ENCODE data around the gene SKAP1.

SKAP1 gene

GRCh38 chr17:48439110-48439850, 9.3 kb upstream of the SKAP1 start:
- no peaks in the 10 kb centered on the region for H3K36me3 Mint-ChIP-seq (ENCODE audit: low read depth)
- H3K4me1 Mint-ChIP-seq: peaks cover 49% of the 10 kb centered on the region
- no peaks in the 10 kb centered on the region for H3K9me3 Mint-ChIP-seq
- DNase-seq: no peak
- H3K27ac Mint-ChIP-seq: no peak overlapping the region
- H3K4me3 Mint-ChIP-seq: no peak overlapping the region
- peaks cover 21% of the 10 kb centered on the region for H3K27me3 Mint-ChIP-seq (ENCODE audit: low read depth, poor library complexity)
- no peak for TF ChIP-seq CTCF (IDR thresholded peaks at IDR 0.05)

- H3K27me3 Mint-ChIP-seq (ENCODE audit: low read depth, poor library complexity): peaks cover 25% of the 10 kb centered on the region
- H3K36me3 Mint-ChIP-seq (ENCODE audit: low read depth): no peaks in the 10 kb centered on the region
- H3K4me3 Mint-ChIP-seq: no peak overlapping the region
- no peaks in the 10 kb centered on the region for H3K9me3 Mint-ChIP-seq
- no peak for TF ChIP-seq CTCF (IDR thresholded peaks at IDR 0.05)
- H3K4me1 Mint-ChIP-seq: peaks cover 53% of the 10 kb centered on the region
- no peak for DNase-seq
- peak overlapping the region; percentile 58 for H3K27ac Mint-ChIP-seq
These were observed 8.6 kb upstream of the SKAP1 start for GRCh38 chr17:48438516-48439061.

GRCh38 chr17:48433896-48434295, 3.9 kb upstream of the SKAP1 start:
- H3K4me3 Mint-ChIP-seq: no peak overlapping the region
- peaks cover 61% of the 10 kb centered on the region for H3K4me1 Mint-ChIP-seq

GRCh38 chr17:48432820-48433775, 3.1 kb upstream of the SKAP1 start:
- H3K9me3 Mint-ChIP-seq: no peaks in the 10 kb centered on the region
- no peak for TF ChIP-seq CTCF (IDR thresholded peaks at IDR 0.05)
- no peaks in the 10 kb centered on the region for H3K36me3 Mint-ChIP-seq (ENCODE audit: low read depth)
- DNase-seq: no peak
- H3K27ac Mint-ChIP-seq: no peak overlapping the region
- H3K4me3 Mint-ChIP-seq: no peak overlapping the region
- H3K27me3 Mint-ChIP-seq (ENCODE audit: low read depth, poor library complexity): peaks cover 68% of the 10 kb centered on the region
- peaks cover 61% of the 10 kb centered on the region for H3K4me1 Mint-ChIP-seq

More at GRCh38 chr17:48433896-48434295, 3.9 kb upstream of the SKAP1 start:
- peaks cover 60% of the 10 kb centered on the region for H3K27me3 Mint-ChIP-seq (ENCODE audit: low read depth, poor library complexity)
- H3K36me3 Mint-ChIP-seq (ENCODE audit: low read depth): no peaks in the 10 kb centered on the region
- DNase-seq: no peak
- H3K9me3 Mint-ChIP-seq: no peaks in the 10 kb centered on the region
- no peak overlapping the region for H3K27ac Mint-ChIP-seq
- TF ChIP-seq CTCF (IDR thresholded peaks at IDR 0.05): no peak

- peak overlapping the region; percentile 18 for H3K4me3 Mint-ChIP-seq
- H3K27me3 Mint-ChIP-seq (ENCODE audit: low read depth, poor library complexity): peaks cover 46% of the 10 kb centered on the region
- DNase-seq: no peak
- TF ChIP-seq CTCF (IDR thresholded peaks at IDR 0.05): no peak
- no peaks in the 10 kb centered on the region for H3K36me3 Mint-ChIP-seq (ENCODE audit: low read depth)
- peaks cover 2% of the 10 kb centered on the region for H3K9me3 Mint-ChIP-seq
- H3K4me1 Mint-ChIP-seq: peaks cover 61% of the 10 kb centered on the region
- no peak overlapping the region for H3K27ac Mint-ChIP-seq
These were observed 858 bp downstream of the SKAP1 start for GRCh38 chr17:48429156-48429555.

Measured in nephron progenitor cell (in vitro differentiated cells).